Measurements from ENCODE around the gene CLDN16. TPM values are rescaled to one million over a fixed set of nuclear protein-coding genes. Genes with fewer than 3 reads are reported as not detected.

Gene CLDN16
- total RNA-seq, 1 donor from 2014 or later, result not detected

- Histone ChIP-seq H3K27me3 (no peaks in the 10 kb centered on the region), H3K9me3 (no peaks in the 10 kb centered on the region), H3K36me3 (no peaks in the 10 kb centered on the region), H3K4me3 (no peak within 1 kb of the TSS), H3K27ac (no peak within 1 kb of the TSS), H3K4me1 (no peaks in the 10 kb centered on the region)
- DNase-seq (ENCODE audit: low spot score in 2 of 2), result no peak
- intact Hi-C loops (cut with DNase I), result no loop called here
- TF ChIP-seq CTCF (IDR thresholded peaks at IDR 0.05), result no peak
These were observed 61.8 kb downstream of the CLDN16 start, which contains the start of gene TMEM207 for GRCh38 chr3:190449801-190450200. Gene TMEM207 (minus strand): TSS chr3:190449901. CDS start chr3:190449809, 92 bp downstream.

GRCh38 chr3:190455828-190456227, 67.9 kb downstream of the CLDN16 start:
- Histone ChIP-seq H3K27ac (no peak overlapping the region), H3K27me3 (no peaks in the 10 kb centered on the region), H3K9me3 (no peaks in the 10 kb centered on the region), H3K4me3 (no peak overlapping the region), H3K36me3 (no peaks in the 10 kb centered on the region), H3K4me1 (no peaks in the 10 kb centered on the region)
- no peak for DNase-seq (ENCODE audit: low spot score in 2 of 2)
- no peak for TF ChIP-seq CTCF (IDR thresholded peaks at IDR 0.05)
- intact Hi-C loops (cut with DNase I), result no loop called here

- Histone ChIP-seq H3K9me3 (no peaks in the 10 kb centered on the region), H3K27ac (no peak overlapping the region), H3K36me3 (no peaks in the 10 kb centered on the region), H3K4me3 (no peak overlapping the region), H3K27me3 (no peaks in the 10 kb centered on the region), H3K4me1 (no peaks in the 10 kb centered on the region)
- TF ChIP-seq CTCF (IDR thresholded peaks at IDR 0.05), result no peak
- intact Hi-C loops (cut with DNase I), result no loop called here
- no peak for DNase-seq (ENCODE audit: low spot score in 2 of 2)
These were observed 68.8 kb downstream of the CLDN16 start for GRCh38 chr3:190456770-190457169.

GRCh38 chr3:190458040-190458439, 70.1 kb downstream of the CLDN16 start:
- no peak overlapping the region for H3K4me3 ChIP-seq
- no peaks in the 10 kb centered on the region for H3K4me1 ChIP-seq
- H3K9me3 ChIP-seq, result no peaks in the 10 kb centered on the region
- H3K36me3 ChIP-seq, result no peaks in the 10 kb centered on the region
- TF ChIP-seq CTCF (IDR thresholded peaks at IDR 0.05), result no peak
- H3K27ac ChIP-seq, result no peak overlapping the region
- intact Hi-C loops (cut with DNase I), result no loop called here
- DNase-seq (ENCODE audit: low spot score in 2 of 2), result no peak
- H3K27me3 ChIP-seq, result no peaks in the 10 kb centered on the region

Other genes with a start within 250 kb of the CLDN16 start
- 0.53 TPM for gene CLDN1, start 65.7 kb upstream of the CLDN16 start, total RNA-seq
- not detected for gene TMEM207, start 61.7 kb downstream of the CLDN16 start, total RNA-seq
- 12.8 TPM for gene IL1RAP, start 125.9 kb downstream of the CLDN16 start, total RNA-seq

Data from ascending aorta (tissue), 2 donors.